NCI-H69 (cell line): Measurements from ENCODE around the gene PKD2L1.
"Not testable (repeated sequence)": the region's sequence is repeated elsewhere in the genome, so short reads cannot be mapped to it uniquely, and the experiment has no call there.

Experiments used
- DNase-seq: peaks from one replicate; lab custom pipeline; 2025; lab: John Stamatoyannopoulos, UW

The PKD2L1 gene

GRCh38 chr10:100330079-100330478 is at the start of gene PKD2L1:
PKD2L1 (minus strand) TSS chr10:100330228; CDS start chr10:100330103, 125 bp downstream.
- no peak for DNase-seq

GRCh38 chr10:100377830-100378229 is 47.8 kb upstream of the PKD2L1 start:
- DNase-seq = no peak

GRCh38 chr10:100376656-100377055 is 46.6 kb upstream of the PKD2L1 start:
- DNase-seq = not testable (repeated sequence)

- DNase-seq = not testable (repeated sequence)
These were observed 44.8 kb upstream of the PKD2L1 start for GRCh38 chr10:100374677-100375353.

DNA sequence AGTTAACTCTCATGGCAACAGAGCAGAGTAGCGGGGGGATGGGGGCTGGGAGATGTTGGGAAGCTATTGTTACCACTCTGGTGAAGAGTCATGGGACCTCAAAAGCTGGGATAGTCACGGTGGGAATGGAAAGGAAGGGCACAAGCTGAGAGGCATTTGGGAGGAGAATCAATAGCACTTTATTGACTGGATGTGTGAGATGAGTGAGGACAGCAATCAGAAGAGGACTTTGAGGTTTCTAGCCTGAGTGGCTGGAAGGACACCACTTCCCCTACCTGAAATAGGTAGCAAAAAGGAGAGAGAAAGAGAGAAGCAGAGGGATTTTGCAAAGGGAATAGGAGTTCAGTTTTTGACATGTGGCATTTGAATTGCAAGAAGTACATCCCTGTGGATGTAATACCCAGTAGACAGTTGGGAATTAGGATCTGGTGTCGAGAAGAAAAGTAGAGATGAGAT is 44.2 kb upstream of the PKD2L1 start:
- DNase-seq = no peak

DNA sequence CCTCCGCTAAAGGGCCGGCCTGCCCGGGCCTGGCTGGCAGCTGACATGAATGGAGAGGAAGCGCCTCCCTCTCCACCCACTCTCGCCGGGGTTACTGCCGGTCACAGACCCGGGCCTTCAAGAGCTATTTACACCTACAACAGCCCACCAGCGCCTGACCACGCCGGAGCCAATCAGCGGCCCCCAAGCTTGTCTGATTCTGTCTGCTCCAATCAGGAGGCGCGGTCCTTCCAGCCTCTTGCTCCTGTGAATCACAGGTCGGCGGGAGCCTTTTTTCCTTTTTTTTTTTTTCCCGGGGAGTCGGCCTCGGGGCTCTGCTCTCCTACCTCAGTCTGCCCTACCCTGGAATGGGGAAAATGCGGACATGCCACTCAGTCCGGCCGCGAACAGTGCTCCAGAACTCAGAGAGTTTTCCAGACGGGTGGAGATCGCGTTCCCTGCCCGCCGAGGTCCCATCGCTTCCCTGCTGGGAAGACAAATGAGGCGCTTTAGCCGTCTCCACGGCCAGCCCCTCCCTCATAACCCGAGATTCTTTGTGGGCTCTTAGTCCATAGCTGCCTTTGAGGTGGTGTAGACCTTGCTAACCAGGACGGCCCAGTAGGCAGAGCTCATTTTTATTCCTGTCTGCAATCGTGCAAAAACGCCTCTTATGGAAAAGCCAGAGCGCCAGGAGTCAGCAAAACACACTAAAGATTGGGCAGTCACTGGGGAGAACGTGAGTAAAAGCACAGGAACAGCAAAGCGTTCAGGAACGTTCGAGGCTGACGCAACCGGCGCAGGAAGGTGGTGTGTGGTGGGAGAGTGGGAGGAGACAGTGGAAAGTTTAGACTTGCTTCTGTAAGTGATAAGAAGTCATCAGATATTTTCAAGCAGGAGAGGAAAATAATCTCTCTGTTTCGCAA is 43.5 kb upstream of the PKD2L1 start:
- DNase-seq = peak; percentile 95

GRCh38 chr10:100372415-100373297 is 42.6 kb upstream of the PKD2L1 start:
- no peak for DNase-seq

DNA sequence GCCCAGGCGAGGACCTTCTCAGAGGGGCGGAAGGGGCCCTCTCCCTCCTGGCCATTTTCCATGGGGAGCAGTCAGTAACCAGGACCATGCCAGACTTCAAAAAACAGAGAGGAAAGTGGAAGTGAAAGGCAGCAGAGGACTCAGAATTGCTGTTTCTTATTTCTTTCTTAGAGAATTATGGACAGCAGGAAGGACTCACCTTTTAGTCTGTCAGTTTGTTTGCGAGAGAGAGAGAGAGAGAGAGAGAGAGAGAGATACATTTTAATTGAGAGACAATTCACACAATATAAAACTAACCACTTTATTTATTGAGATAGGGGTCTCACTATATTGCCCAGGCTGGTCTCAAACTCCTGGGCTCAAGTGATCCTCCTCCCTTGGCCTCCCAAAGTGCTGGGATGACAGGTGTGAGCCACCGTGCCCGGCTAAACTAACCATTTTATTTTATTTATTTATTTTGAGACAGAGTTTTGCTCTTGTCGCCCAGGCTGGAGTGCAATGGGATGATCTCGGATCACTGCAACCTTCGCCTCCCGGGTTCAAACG is 41.5 kb upstream of the PKD2L1 start:
- DNase-seq = no peak

GRCh38 chr10:100370714-100371481 is 40.9 kb upstream of the PKD2L1 start:
- peak; percentile 6 for DNase-seq

GRCh38 chr10:100368721-100369120 is 38.7 kb upstream of the PKD2L1 start:
- no peak for DNase-seq

GRCh38 chr10:100364735-100365391 is 34.8 kb upstream of the PKD2L1 start:
- peak; percentile 89 for DNase-seq

- no peak for DNase-seq
These were observed 34.1 kb upstream of the PKD2L1 start for GRCh38 chr10:100364175-100364574.

DNA sequence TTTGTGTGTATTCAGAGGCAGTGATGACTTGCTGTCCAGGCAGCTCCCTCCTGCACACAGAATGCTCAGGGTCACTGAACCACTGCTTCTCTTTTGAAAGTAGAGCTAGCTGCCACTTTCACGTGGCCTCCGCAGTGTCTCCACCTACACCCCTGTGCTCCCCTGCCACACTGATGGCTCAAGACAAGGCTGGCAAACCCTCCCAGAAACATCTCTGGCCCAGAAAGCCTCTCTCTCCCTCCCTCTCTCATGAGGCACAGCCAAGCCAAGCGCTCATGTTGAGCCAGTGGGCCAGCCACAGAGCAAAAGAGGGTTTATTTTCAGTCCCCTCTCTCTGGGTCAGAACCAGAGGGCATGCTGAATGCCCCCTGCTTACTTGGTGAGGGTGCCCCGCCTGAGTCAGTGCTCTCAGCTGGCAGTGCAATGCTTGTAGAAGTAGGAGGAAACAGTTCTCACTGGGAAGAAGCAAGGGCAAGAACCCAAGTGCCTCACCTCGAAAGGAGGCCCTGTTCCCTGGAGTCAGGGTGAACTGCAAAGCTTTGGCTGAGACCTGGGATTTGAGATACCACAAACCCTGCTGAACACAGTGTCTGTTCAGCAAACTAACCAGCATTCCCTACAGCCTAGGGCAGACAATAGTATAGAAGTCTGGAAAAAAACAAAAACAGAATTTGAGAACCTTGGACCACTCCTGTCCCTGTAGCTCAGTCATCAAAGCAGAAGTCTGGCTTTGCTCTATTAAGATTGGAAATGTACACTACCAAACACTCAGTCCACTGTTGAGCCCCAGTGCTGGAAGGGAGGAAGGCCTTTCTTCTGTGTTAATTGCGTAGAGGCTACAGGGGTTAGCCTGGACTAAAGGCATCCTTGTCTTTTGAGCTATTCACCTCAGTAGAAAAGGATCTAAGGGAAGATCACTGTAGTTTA is 32.8 kb upstream of the PKD2L1 start:
- DNase-seq = no peak

DNA sequence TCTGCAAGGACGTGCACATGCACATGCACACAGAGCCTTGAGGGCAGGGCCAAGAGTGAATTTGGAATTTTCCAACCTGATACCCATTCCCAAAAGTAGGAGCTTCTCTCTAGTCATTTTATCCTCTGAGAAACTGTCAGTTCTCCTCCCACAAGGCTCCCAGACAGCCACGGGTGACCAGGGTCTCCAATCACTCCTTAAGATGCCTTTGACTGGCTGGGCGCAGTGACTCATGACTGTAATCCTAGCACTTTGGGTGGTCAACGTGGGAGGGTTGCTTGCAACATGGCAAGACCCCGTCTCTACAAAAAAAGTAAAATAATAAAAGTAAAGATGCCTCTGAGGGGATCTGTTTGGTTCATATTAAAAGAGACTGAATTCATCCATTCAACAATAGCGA is 30.2 kb upstream of the PKD2L1 start:
- no peak for DNase-seq

GRCh38 chr10:100359529-100360150 is 29.6 kb upstream of the PKD2L1 start:
- no peak for DNase-seq

GRCh38 chr10:100359030-100359432 is 29.0 kb upstream of the PKD2L1 start:
- no peak for DNase-seq

GRCh38 chr10:100357059-100357858 is 27.2 kb upstream of the PKD2L1 start:
- DNase-seq = no peak
